Keratinocyte (primary cell): Measurements from ENCODE around the gene DLGAP1. TPM values are rescaled to one million over a fixed set of nuclear protein-coding genes. Genes with fewer than 3 reads are reported as not detected.

ENCODE experiments used
- DNase-seq: peaks from one replicate; pipeline ENCODE4 v3.0.0-alpha.2; 2011; ENCODE audit warnings: low read depth, missing footprints, low spot score
- FAIRE-seq: peaks from 2 replicates; lab custom pipeline; 2011; peaks lifted over from hg19 to GRCh38; lab: Jason Lieb, UNC
- H2AFZ ChIP-seq: 2 replicates; pipeline ENCODE4 v1.6.0; 2012; ENCODE audit warnings: low read length, control low read depth, inconsistent platforms; ENCODE audit not compliant: control insufficient read depth
- H3K27ac ChIP-seq: 2 replicates; pipeline ENCODE4 v1.5.1; 2011; ENCODE audit warnings: low read length; ENCODE audit not compliant: control insufficient read depth, insufficient read depth
- H3K27me3 ChIP-seq: 3 replicates; pipeline ENCODE4 v1.6.0; 2011; ENCODE audit warnings: low read length; ENCODE audit not compliant: control insufficient read depth, insufficient read depth; ENCODE audit errors: extremely low read depth
- H3K36me3 ChIP-seq, 2 experiments: 2 replicates in 1 of 2; 3 replicates in 1 of 2; pipeline ENCODE4 v1.5.1; 2011; ENCODE audit warnings: low read length in 2 of 2, mild to moderate bottlenecking in 1 of 2; ENCODE audit not compliant: control insufficient read depth in 2 of 2, insufficient read depth in 2 of 2; ENCODE audit errors: extremely low read depth in 1 of 2
- H3K4me1 ChIP-seq: 3 replicates; pipeline ENCODE4 v1.5.1; 2011; ENCODE audit warnings: low read length; ENCODE audit not compliant: control insufficient read depth, insufficient read depth; ENCODE audit errors: extremely low read depth
- H3K4me2 ChIP-seq: 3 replicates; pipeline ENCODE4 v1.6.0; 2011; ENCODE audit warnings: low read depth, low read length; ENCODE audit not compliant: control insufficient read depth, insufficient read depth; ENCODE audit errors: extremely low read depth
- H3K4me3 ChIP-seq, 3 experiments: fragments of 200-600 bp in 1 of 3; sonication (generic) in 1 of 3; 2 replicates in 2 of 3; 3 replicates in 1 of 3; pipeline ENCODE4 v1.5.1; 2011 to 2016; ENCODE audit warnings: low read length in 3 of 3, mild to moderate bottlenecking in 3 of 3, control low read depth in 2 of 3, inconsistent platforms in 1 of 3, low read depth in 1 of 3, mixed read lengths in 1 of 3, mixed run types in 1 of 3, moderate library complexity in 1 of 3; ENCODE audit not compliant: control insufficient read depth in 2 of 3, insufficient read depth in 2 of 3; ENCODE audit errors: extremely low read depth in 1 of 3
- H3K79me2 ChIP-seq: 2 replicates; pipeline ENCODE4 v1.6.0; 2012; ENCODE audit warnings: low read length; ENCODE audit not compliant: control insufficient read depth, insufficient read depth
- H3K9ac ChIP-seq: 3 replicates; pipeline ENCODE4 v1.6.0; 2011; ENCODE audit warnings: low read length; ENCODE audit not compliant: control insufficient read depth, insufficient read depth; ENCODE audit errors: extremely low read depth
- H3K9me1 ChIP-seq: 3 replicates; pipeline ENCODE4 v1.6.0; 2011; ENCODE audit warnings: low read length; ENCODE audit not compliant: control insufficient read depth, insufficient read depth; ENCODE audit errors: extremely low read depth
- H3K9me3 ChIP-seq: 2 replicates; pipeline ENCODE4 v1.5.1; 2012; ENCODE audit warnings: low read depth, low read length; ENCODE audit not compliant: control insufficient read depth
- H4K20me1 ChIP-seq: 3 replicates; pipeline ENCODE4 v1.6.0; 2011; ENCODE audit warnings: low read length; ENCODE audit not compliant: control insufficient read depth, insufficient read depth; ENCODE audit errors: extremely low read depth
- CTCF ChIP-seq, 3 experiments: IDR thresholded peaks in 1 of 3; conservative IDR thresholded peaks in 1 of 3; optimal IDR thresholded peaks in 1 of 3; 2 replicates in 2 of 3; 3 replicates in 1 of 3; pipeline versions ENCODE3 to v1.5.1; 2011; ENCODE audit warnings: low read length in 3 of 3, mild to moderate bottlenecking in 3 of 3, moderate library complexity in 2 of 3, control low read depth in 1 of 3, inconsistent platforms in 1 of 3; ENCODE audit not compliant: insufficient read depth in 2 of 3; ENCODE audit errors: extremely low read depth in 1 of 3
- EZH2 ChIP-seq: IDR thresholded peaks from one replicate; pipeline ENCODE4 v1.6.1; 2012; ENCODE audit warnings: inconsistent platforms, mild to moderate bottlenecking, low read length, moderate library complexity
- dilution Hi-C: fragments of 300-500 bp; cut with MboI; formaldehyde crosslinking; loops from one replicate; pipeline ENCODE4 v1.7.0; 2020; ENCODE audit warnings: low sequenced_read_pairs; ENCODE audit not compliant: extremely low pct_ligation_motif_present
- polyA plus RNA-seq, 5 experiments: library from polyadenylated mRNA; depleted of rRNA in 3 of 5; stranded (reverse) in 3 of 5; stranded (forward) in 1 of 5; unstranded in 1 of 5; fragments of >200 nt; gene quantifications; 1 replicate in 1 of 5; 2 replicates in 3 of 5; 3 replicates in 1 of 5; pipeline versions ENCODE4 v1.2.1 to v1.2.3, GENCODE V29; 2011 to 2012; ENCODE audit warnings: missing spikeins in 2 of 5, low read depth in 1 of 5, low replicate concordance in 1 of 5

Gene DLGAP1
- polyA plus RNA-seq, 1 donor (not counting 4 experiments of a cell fraction or from before 2014, with no cell fraction given) = not detected

DNA sequence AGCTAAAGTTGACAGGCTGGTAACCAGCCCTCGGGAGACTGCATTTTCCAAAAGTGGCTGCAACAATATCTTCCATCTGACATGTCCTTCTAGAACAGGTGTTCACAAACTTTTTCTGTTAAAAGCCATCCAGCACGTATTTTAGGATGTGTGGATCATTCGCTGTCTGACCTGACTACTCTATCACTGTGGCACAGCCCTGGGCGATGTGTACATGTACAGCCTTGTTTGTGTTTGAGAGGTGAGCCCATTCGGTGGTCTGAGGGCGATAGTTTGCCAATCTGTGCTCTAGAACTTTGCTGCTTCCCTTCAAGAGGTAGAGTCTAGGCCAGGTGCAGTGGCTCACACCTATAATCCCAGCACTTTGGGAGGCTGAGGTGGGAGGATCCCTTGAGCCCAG lies 839.0 kb downstream of the DLGAP1 start:
- Histone ChIP-seq H3K4me1 (peaks cover 8% of the 10 kb centered on the region), H4K20me1 (no peaks in the 10 kb centered on the region), H3K9ac (no peak overlapping the region), H3K9me1 (no peaks in the 10 kb centered on the region), H3K4me2 (no peak overlapping the region), H3K27ac (no peak overlapping the region), H3K79me2 (no peaks in the 10 kb centered on the region), H3K27me3 (no peaks in the 10 kb centered on the region), H3K9me3 (no peaks in the 10 kb centered on the region), H2AFZ (no peak overlapping the region), H3K36me3 (no peaks in the 10 kb centered on the region), H3K4me3 (no peak overlapping the region)
- dilution Hi-C loops = no loop called here
- FAIRE-seq (no peak), DNase-seq (no peak)
- TF ChIP-seq EZH2 = no peak
- no peak for TF ChIP-seq CTCF (optimal IDR thresholded peaks at IDR 0.05 in 1 of 3, IDR thresholded peaks at IDR 0.05 in 1 of 3, conservative IDR thresholded peaks at IDR 0.05 in 1 of 3; ENCODE audit: extremely low read depth in 1 of 3, insufficient read depth in 2 of 3, low read length in 3 of 3)

DNA sequence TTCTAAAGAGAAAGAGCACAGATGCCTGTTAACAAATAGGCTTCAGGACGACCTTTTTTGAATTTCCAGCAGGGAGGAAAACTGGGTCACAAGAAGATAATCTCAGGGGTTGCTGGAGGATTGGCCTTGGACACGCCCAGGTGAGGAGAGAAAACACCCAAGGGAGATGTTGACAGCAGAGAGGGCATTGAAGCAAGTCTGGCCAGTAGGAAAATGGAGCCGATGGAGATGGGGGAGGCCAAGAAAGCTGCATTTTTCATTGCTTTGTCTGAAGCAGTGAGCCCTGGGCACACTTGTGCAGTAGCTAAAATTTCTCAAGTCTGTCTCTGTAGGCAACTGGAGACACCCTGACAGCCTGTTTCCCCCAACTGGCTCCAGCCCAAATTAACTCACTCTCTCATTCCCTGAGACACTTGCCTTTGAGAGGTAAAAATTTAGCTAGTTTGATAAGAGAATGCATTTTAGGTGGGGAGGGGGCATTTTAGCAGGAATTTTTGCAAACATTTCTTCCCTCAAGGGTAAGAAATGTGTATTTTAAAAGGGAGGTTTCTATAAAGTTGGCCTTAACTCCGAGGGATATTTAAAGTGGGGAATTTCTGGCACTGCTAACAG lies 839.6 kb downstream of the DLGAP1 start:
- Histone ChIP-seq H3K36me3 (no peaks in the 10 kb centered on the region), H3K27me3 (no peaks in the 10 kb centered on the region), H3K9me1 (no peaks in the 10 kb centered on the region), H2AFZ (no peak overlapping the region), H3K4me1 (peaks cover 8% of the 10 kb centered on the region), H3K4me3 (no peak overlapping the region), H3K9me3 (no peaks in the 10 kb centered on the region), H3K79me2 (no peaks in the 10 kb centered on the region), H3K4me2 (no peak overlapping the region), H3K27ac (no peak overlapping the region), H3K9ac (no peak overlapping the region), H4K20me1 (no peaks in the 10 kb centered on the region)
- no peak for DNase-seq
- no peak for FAIRE-seq
- no peak for TF ChIP-seq CTCF (optimal IDR thresholded peaks at IDR 0.05 in 1 of 3, IDR thresholded peaks at IDR 0.05 in 1 of 3, conservative IDR thresholded peaks at IDR 0.05 in 1 of 3; ENCODE audit: extremely low read depth in 1 of 3, insufficient read depth in 2 of 3, low read length in 3 of 3)
- dilution Hi-C loops = no loop called here
